ENCODE data around the gene TMEM41B.
A peak's percentile ranks its signal among the peaks of the same experiment; 100 is the strongest.
"Not testable (repeated sequence)": the region's sequence is repeated elsewhere in the genome, so short reads cannot be mapped to it uniquely, and the experiment has no call there.

TMEM41B gene, protein sequence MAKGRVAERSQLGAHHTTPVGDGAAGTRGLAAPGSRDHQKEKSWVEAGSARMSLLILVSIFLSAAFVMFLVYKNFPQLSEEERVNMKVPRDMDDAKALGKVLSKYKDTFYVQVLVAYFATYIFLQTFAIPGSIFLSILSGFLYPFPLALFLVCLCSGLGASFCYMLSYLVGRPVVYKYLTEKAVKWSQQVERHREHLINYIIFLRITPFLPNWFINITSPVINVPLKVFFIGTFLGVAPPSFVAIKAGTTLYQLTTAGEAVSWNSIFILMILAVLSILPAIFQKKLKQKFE

DNA sequence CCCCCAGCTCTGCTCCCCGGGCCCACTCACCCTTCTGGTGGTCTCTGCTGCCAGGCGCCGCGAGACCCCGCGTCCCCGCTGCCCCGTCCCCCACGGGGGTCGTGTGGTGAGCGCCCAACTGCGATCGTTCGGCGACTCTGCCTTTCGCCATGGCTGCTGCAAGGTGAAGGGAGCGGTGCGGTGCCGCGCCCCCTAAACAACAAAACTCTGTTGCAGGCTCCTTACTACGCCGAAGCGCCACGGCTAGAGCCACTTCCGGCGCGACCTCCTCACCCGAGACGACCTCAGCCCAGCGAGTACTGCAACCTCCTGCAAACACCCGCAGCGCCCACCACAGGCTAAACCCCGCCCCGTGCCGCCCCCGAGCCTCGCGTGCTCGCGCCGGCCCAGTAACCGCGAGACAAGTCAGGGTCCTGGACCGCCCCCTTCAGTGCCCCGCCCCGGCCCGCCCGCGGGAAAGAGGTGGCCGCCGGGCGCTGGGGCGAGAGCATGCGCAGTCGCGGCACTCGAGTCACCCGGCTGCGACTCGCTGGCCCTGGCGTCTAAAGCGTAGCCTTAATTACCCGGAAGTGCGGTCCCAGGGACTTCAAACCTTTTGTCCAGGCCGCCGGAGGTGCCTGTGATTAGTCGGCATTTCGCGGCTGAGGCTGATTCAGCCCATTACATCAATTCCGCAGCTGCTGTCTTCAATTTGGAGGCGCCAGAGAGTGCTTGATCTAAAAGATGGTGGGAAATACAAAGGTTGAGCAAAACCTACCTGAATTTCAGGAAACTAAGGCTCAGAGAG is at the start of gene TMEM41B:
Gene TMEM41B (minus strand): TSS at position 303 of the 787 bp plus-strand sequence. CDS start 152 bp downstream, at position 151.
- peak; percentile 99 for DNase-seq (ENCODE audit: low read depth)

DNA sequence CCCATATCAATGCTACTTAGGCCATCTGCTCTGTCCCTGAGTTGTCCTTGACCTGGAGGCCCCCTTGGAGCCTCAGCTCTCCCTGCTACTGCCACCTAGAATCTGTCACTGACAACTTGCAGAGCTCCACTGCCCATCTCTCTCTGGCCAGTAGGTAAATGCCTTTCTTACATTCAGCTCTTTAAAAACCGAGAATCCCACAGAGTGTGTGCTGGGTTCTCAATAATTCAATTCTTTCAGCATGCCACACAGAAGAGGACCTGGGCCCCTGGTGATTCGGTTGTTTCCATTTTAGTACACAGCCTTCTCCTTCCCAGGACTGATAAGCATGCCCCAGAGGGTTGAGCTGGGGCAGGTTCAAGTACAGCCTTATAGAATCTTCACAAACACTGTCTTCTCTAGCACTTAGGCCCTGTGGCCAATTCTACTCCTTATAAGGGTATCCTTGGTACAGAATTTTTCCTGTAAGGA is 48.0 kb upstream of the TMEM41B start:
- DNase-seq (ENCODE audit: low read depth): no peak

DNA sequence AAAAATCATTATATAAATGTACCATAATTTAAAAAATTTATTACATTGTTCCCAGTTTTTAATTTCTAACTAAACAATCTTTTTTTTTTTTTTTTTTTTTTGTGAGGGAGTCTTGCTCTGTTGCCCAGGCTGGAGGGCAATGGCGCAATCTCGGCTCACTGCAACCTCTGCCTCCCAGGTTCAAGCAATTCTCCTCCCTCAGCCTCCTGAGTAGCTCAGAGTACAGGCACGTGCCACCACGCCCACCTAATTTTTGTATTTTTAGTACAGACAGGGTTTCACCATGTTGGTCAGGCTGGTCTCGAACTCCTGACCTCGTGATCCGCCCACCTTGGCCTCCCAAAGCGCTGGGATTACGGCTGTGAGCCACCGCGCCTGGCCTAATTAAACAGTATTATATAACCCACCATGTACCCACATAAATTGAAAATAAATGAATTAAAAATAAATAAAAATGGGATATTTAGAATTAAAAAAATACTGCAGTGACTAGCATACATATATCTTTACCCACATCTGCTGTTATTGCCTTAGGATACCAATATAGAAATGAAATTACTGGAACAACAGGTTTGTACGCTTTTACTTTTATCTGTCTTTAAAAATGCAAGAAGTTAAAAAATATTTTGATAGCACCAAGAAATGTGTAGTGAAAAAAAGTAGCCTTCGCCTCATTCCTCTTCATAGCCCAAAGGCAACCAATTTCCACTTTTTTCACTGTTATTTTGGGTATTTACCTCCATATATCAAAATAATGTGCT is 46.6 kb upstream of the TMEM41B start:
- not testable (repeated sequence) for DNase-seq (ENCODE audit: low read depth)

DNA sequence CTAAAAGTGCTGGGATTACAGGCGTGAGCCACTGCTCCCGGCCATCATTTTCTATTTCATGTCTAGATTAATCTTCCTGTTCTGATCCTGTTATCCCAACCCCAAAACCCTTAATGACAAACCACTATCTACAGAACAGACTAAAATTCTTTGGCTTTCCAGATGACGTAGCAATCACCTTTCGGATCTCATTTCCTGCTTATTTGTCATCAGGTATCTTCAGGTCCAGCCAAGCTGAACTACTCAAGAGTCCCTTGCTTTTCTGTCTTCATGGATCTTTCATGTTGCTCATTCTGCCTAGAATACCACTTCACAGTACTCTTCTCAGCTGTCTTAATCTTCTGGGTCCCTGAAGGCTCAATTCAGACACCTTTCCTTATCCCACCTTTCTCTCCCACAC is 42.6 kb upstream of the TMEM41B start:
- no peak for DNase-seq (ENCODE audit: low read depth)

DNA sequence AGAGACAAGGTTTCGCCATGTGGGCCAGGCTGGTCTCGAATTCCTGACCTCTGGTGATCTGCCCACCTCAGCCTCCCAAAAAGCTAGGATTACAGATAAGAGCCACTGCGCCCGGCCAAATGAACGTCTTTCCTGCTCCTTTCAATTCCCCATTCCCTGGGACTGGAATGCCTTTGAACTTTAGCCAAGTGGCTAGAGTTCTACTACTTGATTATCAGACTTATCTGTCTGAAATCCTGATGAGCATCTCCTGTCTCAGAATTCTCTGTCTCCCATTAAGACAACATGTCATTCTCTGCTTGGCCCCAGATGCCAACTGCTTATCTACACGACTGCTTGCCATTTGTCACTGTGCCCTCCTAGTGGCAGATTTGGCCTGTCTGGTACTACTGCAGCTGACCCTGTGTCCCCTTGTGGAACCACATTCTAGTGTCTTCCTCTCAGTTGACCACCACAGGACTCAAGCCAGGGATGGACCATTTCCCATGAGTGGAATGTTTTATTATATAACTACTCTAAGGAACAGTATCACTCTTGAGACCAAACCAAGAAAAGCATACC is 37.0 kb upstream of the TMEM41B start:
- no peak for DNase-seq (ENCODE audit: low read depth)

DNA sequence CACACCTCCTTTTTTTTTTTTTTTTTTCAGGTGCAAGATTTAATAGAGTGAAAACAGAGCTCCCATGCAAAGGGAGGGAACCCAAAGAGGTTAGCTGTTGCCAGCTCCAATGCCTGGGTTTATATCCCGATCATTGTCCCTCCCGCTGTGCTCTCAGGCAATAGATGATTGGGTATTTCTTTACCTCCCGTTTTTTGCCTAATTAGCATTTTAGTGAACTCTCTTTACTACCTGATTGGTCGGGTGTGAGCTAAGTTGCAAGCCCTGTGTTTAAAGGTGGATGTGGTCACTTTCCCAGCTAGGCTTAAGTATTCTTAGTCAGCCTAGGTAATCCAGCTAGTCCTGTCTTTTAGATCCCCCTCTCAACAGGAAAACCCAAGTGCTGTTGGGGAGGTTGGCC is 33.4 kb upstream of the TMEM41B start:
- not testable (repeated sequence) for DNase-seq (ENCODE audit: low read depth)

DNA sequence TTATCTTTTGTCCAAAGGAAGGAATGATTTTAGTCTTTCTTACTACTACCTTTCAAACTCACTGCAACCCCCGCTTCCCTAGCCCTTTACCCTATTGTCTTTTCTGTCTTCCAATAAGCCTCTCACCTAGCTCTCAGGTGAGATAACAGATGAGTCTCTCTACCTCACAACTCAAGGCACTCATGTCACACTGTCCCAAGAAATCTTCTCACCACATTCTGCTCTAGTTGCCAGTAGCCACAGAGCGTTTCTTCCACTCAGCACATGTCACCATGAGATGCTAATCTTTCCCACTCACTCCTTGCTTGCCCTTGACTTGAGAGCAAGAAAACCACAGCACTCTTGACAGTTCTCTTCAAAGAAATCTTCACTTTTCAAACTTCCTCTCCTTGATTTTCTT is 32.7 kb upstream of the TMEM41B start:
- no peak for DNase-seq (ENCODE audit: low read depth)

DNA sequence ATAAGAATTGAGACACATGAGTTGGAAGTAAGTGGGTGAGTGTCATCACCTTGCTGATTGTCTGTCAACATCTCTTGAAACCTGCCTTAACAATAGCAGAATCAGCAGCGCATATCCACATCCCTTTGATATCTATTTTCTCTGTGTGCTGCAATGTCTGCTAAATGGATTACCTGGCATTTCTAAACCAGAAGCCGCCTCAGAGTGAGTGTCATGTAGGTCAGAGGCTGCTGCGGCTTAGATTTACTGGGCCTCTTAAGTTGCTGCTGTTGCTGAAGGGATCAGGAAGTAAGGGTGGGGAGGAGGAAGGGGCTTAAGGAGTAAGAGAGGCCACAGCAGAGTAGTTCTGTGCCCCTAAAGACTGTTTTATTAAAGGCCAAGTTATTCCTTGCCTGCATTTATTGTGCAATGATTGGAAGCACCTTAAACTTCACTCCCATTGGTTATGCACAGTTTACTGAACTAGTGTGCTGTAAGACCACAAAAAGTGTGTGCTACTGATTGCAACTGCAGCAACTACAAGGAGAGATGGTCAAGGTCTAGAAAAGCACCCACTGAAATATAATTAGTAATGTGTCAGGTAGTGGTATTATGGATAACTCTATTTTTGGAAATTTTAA is 29.8 kb upstream of the TMEM41B start:
- DNase-seq (ENCODE audit: low read depth): no peak

DNA sequence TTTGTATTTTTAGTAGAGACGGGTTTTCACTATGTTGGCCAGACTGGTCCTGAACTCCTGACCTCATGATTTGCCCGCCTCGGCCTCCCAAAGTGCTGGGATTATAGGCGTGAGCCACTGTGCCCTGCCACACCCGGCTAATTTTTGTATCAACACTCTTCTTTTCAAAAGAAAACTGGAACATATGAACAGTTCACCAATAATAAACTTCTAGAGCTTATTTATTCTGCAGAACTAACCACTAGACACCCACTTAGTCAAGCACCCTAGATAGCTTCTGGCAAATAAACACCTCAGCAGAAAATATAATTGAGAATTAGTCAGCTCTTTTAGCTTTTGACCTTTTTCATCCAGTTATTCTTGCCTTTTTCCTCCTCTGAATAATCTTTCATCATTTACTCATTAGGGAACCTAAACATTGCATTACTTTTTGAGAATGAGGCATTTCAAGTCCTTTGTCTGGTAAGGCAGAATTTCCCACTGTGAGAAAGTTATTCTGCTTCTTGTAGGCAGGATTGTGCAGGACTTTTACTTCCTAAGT is 27.3 kb upstream of the TMEM41B start:
- DNase-seq (ENCODE audit: low read depth): no peak

DNA sequence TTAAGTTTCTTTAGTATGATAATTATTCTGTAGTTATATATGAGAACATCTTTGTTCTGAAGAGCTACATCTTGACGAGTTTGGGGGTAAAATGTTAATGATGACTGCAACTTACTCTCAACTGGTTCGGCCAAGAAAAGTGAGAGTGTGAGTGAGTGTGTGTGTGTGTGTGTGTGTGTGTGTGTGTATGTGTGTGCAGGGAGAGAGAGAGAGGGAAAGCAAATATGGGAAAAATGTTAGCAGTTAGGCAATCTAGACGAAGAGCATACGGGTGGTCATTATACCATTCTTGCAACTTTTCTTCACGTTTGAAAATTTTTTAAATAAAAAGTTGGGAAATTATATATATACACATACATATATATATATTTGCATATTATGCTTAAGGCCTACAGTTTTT is 18.3 kb upstream of the TMEM41B start:
- DNase-seq (ENCODE audit: low read depth): no peak

DNA sequence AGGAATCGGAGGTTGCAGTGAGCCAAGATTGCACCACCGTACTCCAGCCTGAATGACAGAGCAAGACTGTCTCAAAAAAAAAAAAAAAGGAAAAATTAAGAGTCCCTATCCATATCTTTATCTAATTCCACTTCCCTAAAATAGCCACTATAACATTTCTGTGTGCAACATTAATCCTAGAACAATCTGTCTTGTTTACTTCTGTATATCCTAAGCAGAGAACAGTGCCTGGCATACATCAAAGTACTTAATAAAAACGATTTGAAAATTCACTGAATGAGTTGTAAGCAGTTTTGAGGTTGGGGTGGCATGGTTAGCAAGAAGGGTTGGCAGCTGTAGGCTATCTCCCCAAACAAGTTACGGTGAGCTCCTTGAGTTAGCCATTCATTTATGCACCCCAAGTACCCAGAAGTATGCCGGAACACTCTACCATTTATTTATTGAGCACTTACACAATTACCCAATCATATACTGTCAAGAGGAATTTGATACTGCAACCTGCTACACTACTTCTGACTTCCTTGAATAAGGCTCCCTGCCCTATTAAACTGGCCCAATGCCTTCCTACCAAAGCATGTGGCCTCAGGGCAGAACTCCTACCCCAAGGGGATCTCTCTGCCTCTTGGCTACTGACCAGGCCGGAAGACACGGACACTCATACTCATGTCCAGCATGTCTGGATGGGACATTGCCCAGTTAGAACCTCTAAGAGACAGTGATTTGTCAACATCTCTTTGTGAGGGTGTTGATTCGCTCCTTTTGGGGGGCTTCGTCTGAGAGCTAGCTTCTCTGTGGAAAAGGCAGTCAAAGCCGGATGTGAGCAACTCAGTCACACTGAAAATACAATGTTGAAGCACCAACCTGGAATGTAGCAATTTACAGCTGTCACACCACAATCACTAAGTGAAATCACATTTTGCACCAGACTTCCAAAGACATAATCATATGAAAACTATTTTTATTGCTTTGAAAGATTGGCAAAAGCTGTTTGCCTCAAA is 16.3 kb upstream of the TMEM41B start:
- no peak for DNase-seq (ENCODE audit: low read depth)

DNA sequence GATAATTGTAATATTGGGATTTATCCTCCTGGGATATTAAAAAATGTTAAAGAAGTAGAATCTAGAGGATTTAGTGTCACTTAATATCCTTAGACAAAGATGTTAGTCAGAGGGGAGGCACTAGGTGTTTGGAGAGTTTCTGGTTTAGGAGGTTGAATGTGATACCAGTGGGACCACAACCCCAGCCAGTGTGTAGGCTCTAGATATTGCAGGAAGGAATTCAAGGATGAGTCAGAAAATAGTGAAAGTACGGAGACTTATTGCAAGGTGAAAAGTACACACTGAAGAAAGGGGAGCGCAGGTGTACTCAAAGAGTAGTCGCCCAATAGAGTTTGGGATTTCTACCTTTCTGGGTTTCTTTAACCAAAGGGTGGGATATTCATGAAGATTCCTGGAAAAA is 5.7 kb upstream of the TMEM41B start:
- DNase-seq (ENCODE audit: low read depth): no peak

DNA sequence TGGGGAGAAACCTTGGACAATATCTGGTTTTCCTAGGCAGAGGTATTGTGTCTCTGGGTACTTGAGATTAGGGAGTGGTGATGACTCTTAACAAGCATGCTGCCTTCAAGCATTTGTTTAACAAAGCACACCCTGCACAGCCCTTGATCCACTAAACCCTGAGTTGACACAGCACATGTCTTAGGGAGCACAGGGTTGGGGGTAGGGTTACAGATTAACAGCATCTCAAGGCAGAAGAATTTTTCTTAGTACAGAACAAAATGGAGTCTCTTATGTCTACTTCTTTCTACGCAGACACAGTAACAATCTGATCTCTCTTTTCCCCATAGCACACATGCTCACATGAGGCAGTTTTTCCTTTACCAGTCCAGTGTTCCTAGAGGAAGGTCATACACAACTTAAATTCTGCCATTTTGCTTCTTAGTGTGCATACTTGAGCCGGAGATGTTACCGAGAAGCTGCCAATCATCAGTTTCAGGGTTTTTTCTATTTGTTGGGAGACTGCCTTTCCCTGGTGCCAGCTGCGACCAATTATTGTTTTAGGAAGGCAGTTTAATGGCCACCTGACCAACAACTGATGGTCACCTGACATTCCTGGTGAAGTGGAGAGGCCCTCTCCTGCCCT is 5.1 kb upstream of the TMEM41B start:
- DNase-seq (ENCODE audit: low read depth): not testable (repeated sequence)

DNA sequence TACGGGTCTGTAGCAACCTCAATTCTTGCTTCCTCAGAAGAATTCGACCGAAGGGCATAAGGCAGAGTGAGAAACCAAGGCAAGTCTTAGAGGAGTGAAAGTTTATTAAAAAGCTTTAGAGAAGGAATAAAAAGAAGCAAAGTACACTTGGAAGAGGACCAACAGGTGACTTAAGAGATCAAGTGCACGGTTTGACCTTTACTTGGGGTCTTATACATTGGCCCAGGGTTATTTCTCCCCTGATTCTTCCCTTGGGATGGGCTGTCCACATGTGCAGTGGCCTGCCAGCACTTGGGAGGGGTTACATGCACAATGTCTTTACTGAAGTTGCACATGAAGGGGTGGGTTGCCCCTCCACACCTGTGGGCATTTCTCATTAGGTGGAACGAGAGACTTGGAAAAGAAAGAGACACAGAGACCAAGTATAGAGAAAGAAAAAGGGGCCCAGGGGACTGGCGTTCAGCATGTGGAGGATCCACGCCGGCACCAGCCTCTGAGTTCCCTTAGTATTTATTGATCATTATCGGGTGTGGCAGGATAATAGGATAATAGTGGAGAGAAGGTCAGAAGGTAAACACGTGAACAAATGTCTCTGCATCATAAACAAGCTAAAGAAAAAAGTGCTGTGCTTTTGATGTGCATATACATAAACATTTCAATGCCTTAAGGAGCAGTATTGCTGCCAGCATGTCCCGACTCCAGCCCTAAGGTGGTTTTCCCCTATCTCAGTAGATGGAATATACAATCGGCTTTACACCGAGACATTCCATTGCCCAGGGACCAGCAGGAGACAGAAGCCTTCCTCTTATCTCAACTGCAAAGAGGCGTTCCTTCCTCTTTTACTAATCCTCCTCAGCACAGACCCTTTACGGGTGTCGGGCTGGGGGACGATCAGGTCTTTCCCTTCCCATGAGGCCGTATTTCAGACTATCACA is 4.3 kb upstream of the TMEM41B start:
- DNase-seq (ENCODE audit: low read depth): not testable (repeated sequence)

DNA sequence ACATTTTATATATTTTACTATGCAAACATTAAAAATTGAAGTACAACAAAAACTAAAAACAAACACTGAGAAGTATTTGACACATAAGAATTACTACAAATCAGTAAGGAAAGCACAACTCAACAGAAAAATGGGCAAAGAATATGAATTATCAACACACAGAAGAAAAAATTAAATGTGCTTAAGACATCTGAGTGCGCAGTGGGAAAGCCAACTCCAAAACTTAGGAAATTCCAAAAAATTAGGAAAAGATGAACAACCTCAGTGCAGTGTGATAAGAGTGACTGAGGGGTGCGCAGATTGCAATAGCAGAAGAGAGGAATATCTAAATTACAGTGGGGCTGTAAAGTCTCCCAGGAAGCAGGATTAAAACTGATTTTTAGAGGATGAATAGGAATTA is 1.9 kb upstream of the TMEM41B start:
- DNase-seq (ENCODE audit: low read depth): no peak

DNA sequence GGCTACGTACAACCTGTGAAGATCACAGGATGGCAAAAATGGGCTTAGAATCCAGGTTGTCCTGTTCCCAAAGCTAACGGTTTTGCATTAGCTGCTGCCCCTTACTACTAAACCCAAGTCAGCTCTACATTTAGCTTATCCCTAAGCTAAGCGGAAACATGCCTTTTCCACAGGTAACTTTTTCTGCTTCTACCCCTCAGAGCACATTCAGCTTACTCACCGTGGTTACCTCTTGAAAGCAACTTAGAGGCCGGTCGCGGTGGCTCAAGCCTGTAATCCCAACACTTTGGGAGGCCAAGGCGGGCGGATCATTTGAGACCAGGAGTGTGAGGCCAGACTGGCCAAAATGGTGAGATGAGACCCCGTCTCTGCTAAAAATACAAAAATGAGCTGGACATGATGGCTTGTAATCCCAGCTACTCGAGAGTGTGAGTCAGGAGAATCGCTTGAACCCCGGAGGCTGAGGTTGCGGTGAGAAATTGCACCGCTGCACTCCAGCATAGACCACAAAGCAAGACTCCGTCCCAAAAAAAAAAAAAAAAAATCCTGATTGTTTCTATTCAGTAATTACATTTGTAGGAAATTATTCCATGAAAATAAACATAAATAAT is 790 bp upstream of the TMEM41B start:
- no peak for DNase-seq (ENCODE audit: low read depth)

DNA sequence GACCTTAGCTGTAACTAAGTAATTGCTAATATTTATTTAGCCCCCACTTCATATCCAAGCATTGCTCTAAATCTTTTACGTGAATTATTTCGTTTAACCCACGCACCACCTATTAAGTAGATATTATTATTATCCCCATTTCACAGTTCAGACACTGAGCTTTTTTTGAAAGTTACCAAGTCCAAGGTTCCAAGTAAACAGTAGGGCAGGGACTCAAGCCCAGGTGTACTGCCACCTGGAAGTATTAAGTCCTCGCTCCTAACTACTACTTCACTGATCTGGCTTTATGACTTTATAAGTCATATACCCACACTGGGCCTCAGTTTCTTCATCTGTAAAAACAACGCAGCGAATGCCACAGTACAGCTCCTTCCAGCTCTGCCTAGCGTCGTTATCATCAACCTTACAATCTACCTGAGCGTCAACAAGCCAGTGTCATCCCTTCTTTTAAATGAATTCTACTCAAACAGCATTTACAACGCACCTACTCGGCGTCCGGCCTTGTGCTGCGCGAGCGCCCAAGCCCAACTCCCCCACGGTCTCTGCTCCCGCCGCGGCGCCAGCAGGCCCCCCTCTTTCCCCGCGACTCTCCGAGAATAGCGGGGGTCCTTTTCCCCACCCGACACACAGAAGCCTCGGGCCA is 624 bp downstream of the TMEM41B start:
- no peak for DNase-seq (ENCODE audit: low read depth)
